Liver (tissue), 9 donors: Measurements from ENCODE around the gene FGF3. TPM values are rescaled to one million over a fixed set of nuclear protein-coding genes. Genes with fewer than 3 reads are reported as not detected.

Experiments
- DNase-seq: peaks from one replicate; pipeline ENCODE4 v3.0.0-alpha.2; 2017; ENCODE audit warnings: low spot score
- H3K27ac ChIP-seq, 2 donors: one replicate each; pipeline ENCODE4 v1.7.0; 2013; ENCODE audit warnings: inconsistent platforms in 2 of 2, low read length in 2 of 2, control low read depth in 1 of 2, low read depth in 1 of 2, mild to moderate bottlenecking in 1 of 2
- H3K27me3 ChIP-seq, 4 donors: one replicate each; pipeline versions ENCODE4 v1.6.1 to v1.7.0; 2013; ENCODE audit warnings: low read length in 3 of 4, inconsistent platforms in 1 of 4, mild to moderate bottlenecking in 1 of 4, moderate library complexity in 1 of 4; ENCODE audit not compliant: control insufficient read depth in 4 of 4, insufficient read depth in 4 of 4
- H3K36me3 ChIP-seq, 4 donors: one replicate each; pipeline versions ENCODE4 v1.6.1 to v1.7.0; 2013; ENCODE audit warnings: low read length in 3 of 4, mild to moderate bottlenecking in 3 of 4, low read depth in 1 of 4, moderate library complexity in 1 of 4; ENCODE audit not compliant: control insufficient read depth in 4 of 4, insufficient read depth in 3 of 4
- H3K4me1 ChIP-seq, 4 donors: one replicate each; pipeline versions ENCODE4 v1.6.1 to v1.7.0; 2013; ENCODE audit warnings: low read length in 3 of 4, mild to moderate bottlenecking in 3 of 4, moderate library complexity in 1 of 4; ENCODE audit not compliant: control insufficient read depth in 4 of 4, insufficient read depth in 4 of 4
- H3K4me3 ChIP-seq, 3 donors: one replicate each; pipeline versions ENCODE4 v1.6.1 to v1.7.0; 2013; ENCODE audit warnings: low read length in 3 of 3, control low read depth in 1 of 3, low read depth in 1 of 3, mild to moderate bottlenecking in 1 of 3
- H3K9ac ChIP-seq, 2 donors: one replicate each; pipeline ENCODE4 v1.7.0; 2013; ENCODE audit warnings: low read length in 2 of 2, mild to moderate bottlenecking in 2 of 2, moderate library complexity in 2 of 2, control low read depth in 1 of 2, low read depth in 1 of 2
- H3K9me3 ChIP-seq, 4 donors: one replicate each; pipeline versions ENCODE4 v1.6.1 to v1.7.0; 2013; ENCODE audit warnings: low read length in 3 of 4; ENCODE audit not compliant: control insufficient read depth in 4 of 4
- FOXA2 ChIP-seq: IDR thresholded peaks from 2 replicates; pipeline ENCODE4 v1.6.1; 2016; ENCODE audit warnings: antibody characterized with exemption
- GABPA ChIP-seq, 2 donors: IDR thresholded peaks in 1 of 2; conservative IDR thresholded peaks in 1 of 2; 2 replicates each; pipeline ENCODE4 v1.6.1; 2016; ENCODE audit warnings: antibody characterized with exemption in 2 of 2, mild to moderate bottlenecking in 1 of 2, moderate library complexity in 1 of 2
- HNF4G ChIP-seq: IDR thresholded peaks from 2 replicates; pipeline ENCODE4 v1.6.1; 2016; ENCODE audit warnings: antibody characterized with exemption
- RAD21 ChIP-seq, 2 donors: IDR thresholded peaks; 2 replicates each; pipeline ENCODE4 v1.6.1; 2016; ENCODE audit warnings: antibody characterized with exemption in 2 of 2, mild to moderate bottlenecking in 2 of 2
- RXRA ChIP-seq, 2 donors: IDR thresholded peaks; 2 replicates each; pipeline ENCODE4 v1.6.1; 2017 to 2018; ENCODE audit warnings: antibody characterized with exemption in 2 of 2, mild to moderate bottlenecking in 1 of 2
- SP1 ChIP-seq: IDR thresholded peaks from 2 replicates; pipeline ENCODE4 v1.6.1; 2018; ENCODE audit warnings: antibody characterized with exemption, mild to moderate bottlenecking
- YY1 ChIP-seq: IDR thresholded peaks from 2 replicates; pipeline ENCODE4 v1.6.1; 2016; ENCODE audit warnings: antibody characterized with exemption, mild to moderate bottlenecking
- WGBS: extraction: QIAGEN DNeasy Blood & Tissue Kit; methylation state at CpG from one replicate; pipeline ENCODE4 v1.1.7; 2013; 5-methylcytosine and 5-hydroxymethylcytosine counted together
- polyA plus RNA-seq, 2 donors: library from polyadenylated mRNA; stranded (reverse) in 1 of 2; unstranded in 1 of 2; fragments of 200-250 nt in 1 of 2; fragments of >200 nt in 1 of 2; fragmentation: Nextera tagmentation in 1 of 2; extraction: Ambion mirVana in 1 of 2; gene quantifications; one replicate each; pipeline versions ENCODE4 v1.2.1 to v1.2.3, GENCODE V29; 2013 to 2015
- total RNA-seq, 2 donors: library from RNA; depleted of rRNA; stranded (reverse); fragments of >200 nt; gene quantifications; one replicate each; pipeline ENCODE4 v1.2.3, GENCODE V29; 2014
- TF ChIP-seq, protein P1 (sequence below): IDR thresholded peaks from 2 replicates; pipeline ENCODE4 v1.6.1; 2016; ENCODE audit warnings: antibody characterized with exemption
- TF ChIP-seq, protein P2 (sequence below): IDR thresholded peaks from 2 replicates; pipeline ENCODE4 v1.6.1; 2016; ENCODE audit warnings: antibody characterized with exemption, mild to moderate bottlenecking
- TF ChIP-seq, protein P3 (sequence below): fragments of 150-350 bp; IDR thresholded peaks from 2 replicates; pipeline ENCODE4 v1.5.1; 2017; ENCODE audit warnings: improper control_type of control experiment, low read depth, low read length; ENCODE audit not compliant: missing input control
- TF ChIP-seq, protein P4 (sequence below): IDR thresholded peaks from 2 replicates; pipeline ENCODE4 v1.6.1; 2016; ENCODE audit warnings: antibody characterized with exemption
- TF ChIP-seq, protein P5 (sequence below): IDR thresholded peaks from 2 replicates; pipeline ENCODE4 v1.6.1; 2016; ENCODE audit warnings: antibody characterized with exemption
- donor health status: healthy.
- donor health status: healthy.
- donor health status: healthy.
- donor health status: healthy.
- donor health status: healthy.

Gene FGF3
- total and polyA plus RNA-seq, 4 donors, result not detected

DNA sequence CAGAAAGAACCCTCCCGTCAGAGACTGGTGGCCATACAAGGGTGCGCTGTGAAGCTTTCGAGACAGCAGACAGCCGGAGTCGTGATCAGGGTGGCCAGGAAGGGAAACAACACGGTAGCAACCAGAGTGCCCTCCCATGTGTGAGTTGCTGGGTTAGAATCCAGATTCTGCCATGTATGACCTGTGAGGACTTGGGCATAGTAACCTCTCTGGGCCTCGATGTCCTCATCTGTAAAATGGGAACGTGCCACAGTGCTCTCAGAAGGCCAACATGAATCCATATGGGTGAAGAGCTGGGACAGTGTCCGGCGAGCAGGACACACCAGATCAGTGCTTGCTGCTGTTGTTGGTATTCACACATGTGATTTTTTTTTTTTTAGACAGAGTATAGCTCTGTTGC is 7.6 kb upstream of the FGF3 start:
- no peak overlapping the region for H3K9ac ChIP-seq
- no peak for TF ChIP-seq SP1
- TF ChIP-seq, protein P1, sequence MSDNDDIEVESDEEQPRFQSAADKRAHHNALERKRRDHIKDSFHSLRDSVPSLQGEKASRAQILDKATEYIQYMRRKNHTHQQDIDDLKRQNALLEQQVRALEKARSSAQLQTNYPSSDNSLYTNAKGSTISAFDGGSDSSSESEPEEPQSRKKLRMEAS, result no peak
- no peak for TF ChIP-seq HNF4G
- TF ChIP-seq, protein P2, sequence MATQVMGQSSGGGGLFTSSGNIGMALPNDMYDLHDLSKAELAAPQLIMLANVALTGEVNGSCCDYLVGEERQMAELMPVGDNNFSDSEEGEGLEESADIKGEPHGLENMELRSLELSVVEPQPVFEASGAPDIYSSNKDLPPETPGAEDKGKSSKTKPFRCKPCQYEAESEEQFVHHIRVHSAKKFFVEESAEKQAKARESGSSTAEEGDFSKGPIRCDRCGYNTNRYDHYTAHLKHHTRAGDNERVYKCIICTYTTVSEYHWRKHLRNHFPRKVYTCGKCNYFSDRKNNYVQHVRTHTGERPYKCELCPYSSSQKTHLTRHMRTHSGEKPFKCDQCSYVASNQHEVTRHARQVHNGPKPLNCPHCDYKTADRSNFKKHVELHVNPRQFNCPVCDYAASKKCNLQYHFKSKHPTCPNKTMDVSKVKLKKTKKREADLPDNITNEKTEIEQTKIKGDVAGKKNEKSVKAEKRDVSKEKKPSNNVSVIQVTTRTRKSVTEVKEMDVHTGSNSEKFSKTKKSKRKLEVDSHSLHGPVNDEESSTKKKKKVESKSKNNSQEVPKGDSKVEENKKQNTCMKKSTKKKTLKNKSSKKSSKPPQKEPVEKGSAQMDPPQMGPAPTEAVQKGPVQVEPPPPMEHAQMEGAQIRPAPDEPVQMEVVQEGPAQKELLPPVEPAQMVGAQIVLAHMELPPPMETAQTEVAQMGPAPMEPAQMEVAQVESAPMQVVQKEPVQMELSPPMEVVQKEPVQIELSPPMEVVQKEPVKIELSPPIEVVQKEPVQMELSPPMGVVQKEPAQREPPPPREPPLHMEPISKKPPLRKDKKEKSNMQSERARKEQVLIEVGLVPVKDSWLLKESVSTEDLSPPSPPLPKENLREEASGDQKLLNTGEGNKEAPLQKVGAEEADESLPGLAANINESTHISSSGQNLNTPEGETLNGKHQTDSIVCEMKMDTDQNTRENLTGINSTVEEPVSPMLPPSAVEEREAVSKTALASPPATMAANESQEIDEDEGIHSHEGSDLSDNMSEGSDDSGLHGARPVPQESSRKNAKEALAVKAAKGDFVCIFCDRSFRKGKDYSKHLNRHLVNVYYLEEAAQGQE, result no peak
- no peak for TF ChIP-seq YY1
- no peak for TF ChIP-seq FOXA2
- no peak for TF ChIP-seq GABPA (IDR thresholded peaks at IDR 0.05 in 1 of 2, conservative IDR thresholded peaks at IDR 0.05 in 1 of 2)
- TF ChIP-seq RXRA (IDR thresholded peaks at IDR 0.05), result no peak
- TF ChIP-seq, protein P3, sequence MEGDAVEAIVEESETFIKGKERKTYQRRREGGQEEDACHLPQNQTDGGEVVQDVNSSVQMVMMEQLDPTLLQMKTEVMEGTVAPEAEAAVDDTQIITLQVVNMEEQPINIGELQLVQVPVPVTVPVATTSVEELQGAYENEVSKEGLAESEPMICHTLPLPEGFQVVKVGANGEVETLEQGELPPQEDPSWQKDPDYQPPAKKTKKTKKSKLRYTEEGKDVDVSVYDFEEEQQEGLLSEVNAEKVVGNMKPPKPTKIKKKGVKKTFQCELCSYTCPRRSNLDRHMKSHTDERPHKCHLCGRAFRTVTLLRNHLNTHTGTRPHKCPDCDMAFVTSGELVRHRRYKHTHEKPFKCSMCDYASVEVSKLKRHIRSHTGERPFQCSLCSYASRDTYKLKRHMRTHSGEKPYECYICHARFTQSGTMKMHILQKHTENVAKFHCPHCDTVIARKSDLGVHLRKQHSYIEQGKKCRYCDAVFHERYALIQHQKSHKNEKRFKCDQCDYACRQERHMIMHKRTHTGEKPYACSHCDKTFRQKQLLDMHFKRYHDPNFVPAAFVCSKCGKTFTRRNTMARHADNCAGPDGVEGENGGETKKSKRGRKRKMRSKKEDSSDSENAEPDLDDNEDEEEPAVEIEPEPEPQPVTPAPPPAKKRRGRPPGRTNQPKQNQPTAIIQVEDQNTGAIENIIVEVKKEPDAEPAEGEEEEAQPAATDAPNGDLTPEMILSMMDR, result no peak
- no peak overlapping the region for H3K27ac ChIP-seq
- no peaks in the 10 kb centered on the region for H3K27me3 ChIP-seq
- H3K9me3 ChIP-seq, result no peaks in the 10 kb centered on the region
- DNase-seq, result no peak
- H3K36me3 ChIP-seq, result no peaks in the 10 kb centered on the region
- H3K4me3 ChIP-seq, result no peak overlapping the region
- H3K4me1 ChIP-seq, result peaks cover 0 to 7% (median 3%) of the 10 kb centered on the region in 4 donors
- 95% methylated on average over 10 of the region's 10 CpGs for WGBS

DNA sequence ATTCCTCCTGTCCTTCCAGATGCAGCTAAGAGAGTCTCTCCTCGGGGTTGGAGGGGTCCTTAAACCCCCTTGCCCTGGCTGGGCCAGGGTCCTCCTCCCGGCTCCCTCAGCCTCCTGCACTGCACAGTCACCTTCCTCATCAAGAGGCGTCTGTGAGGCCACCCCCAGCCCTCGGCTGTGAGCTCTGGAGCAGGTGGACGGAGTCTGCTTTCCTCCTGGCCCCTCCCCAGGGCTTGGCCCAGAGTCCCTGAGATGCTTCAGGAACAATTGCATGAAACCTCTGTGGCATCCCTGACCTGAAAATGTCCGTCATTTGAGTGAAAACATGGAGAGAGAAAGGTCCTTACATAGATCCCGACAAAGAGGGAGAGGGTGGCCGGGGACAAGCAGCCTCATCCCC is 6.7 kb upstream of the FGF3 start:
- TF ChIP-seq, protein P3, result no peak
- TF ChIP-seq, protein P4, sequence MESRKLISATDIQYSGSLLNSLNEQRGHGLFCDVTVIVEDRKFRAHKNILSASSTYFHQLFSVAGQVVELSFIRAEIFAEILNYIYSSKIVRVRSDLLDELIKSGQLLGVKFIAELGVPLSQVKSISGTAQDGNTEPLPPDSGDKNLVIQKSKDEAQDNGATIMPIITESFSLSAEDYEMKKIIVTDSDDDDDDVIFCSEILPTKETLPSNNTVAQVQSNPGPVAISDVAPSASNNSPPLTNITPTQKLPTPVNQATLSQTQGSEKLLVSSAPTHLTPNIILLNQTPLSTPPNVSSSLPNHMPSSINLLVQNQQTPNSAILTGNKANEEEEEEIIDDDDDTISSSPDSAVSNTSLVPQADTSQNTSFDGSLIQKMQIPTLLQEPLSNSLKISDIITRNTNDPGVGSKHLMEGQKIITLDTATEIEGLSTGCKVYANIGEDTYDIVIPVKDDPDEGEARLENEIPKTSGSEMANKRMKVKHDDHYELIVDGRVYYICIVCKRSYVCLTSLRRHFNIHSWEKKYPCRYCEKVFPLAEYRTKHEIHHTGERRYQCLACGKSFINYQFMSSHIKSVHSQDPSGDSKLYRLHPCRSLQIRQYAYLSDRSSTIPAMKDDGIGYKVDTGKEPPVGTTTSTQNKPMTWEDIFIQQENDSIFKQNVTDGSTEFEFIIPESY, result no peak
- no peak for TF ChIP-seq SP1
- no peak for TF ChIP-seq RAD21 (IDR thresholded peaks at IDR 0.05)
- TF ChIP-seq, protein P5, sequence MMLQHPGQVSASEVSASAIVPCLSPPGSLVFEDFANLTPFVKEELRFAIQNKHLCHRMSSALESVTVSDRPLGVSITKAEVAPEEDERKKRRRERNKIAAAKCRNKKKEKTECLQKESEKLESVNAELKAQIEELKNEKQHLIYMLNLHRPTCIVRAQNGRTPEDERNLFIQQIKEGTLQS, result no peak
- Histone ChIP-seq H3K36me3 (no peaks in the 10 kb centered on the region), H3K4me3 (no peak overlapping the region), H3K9ac (no peak overlapping the region), H3K27me3 (no peaks in the 10 kb centered on the region), H3K27ac (no peak overlapping the region), H3K9me3 (no peaks in the 10 kb centered on the region), H3K4me1 (peaks cover 0 to 7% (median 3%) of the 10 kb centered on the region in 4 donors)
- 75% methylated on average over 8 of the region's 8 CpGs for WGBS
- DNase-seq, result no peak
